Prostate gland (tissue), 2 donors: Measurements from ENCODE around the gene PTK6.

Source experiments
- POLR2A ChIP-seq: fragments of 450-650 bp; IDR thresholded peaks from one replicate; pipeline ENCODE4 v1.6.1; 2016; ENCODE audit warnings: antibody characterized with exemption, mild to moderate bottlenecking
- TF ChIP-seq, protein P1 (sequence below), 4 experiments: fragments of 200-600 bp in 2 of 4; fragments of 450-650 bp in 2 of 4; sonication (generic) in 2 of 4; IDR thresholded peaks; 1 replicate in 3 of 4; 2 replicates in 1 of 4; pipeline ENCODE4 v1.5.1; 2016 to 2019; ENCODE audit warnings: antibody characterized with exemption in 4 of 4, mild to moderate bottlenecking in 2 of 4, moderate library complexity in 2 of 4

DNA sequence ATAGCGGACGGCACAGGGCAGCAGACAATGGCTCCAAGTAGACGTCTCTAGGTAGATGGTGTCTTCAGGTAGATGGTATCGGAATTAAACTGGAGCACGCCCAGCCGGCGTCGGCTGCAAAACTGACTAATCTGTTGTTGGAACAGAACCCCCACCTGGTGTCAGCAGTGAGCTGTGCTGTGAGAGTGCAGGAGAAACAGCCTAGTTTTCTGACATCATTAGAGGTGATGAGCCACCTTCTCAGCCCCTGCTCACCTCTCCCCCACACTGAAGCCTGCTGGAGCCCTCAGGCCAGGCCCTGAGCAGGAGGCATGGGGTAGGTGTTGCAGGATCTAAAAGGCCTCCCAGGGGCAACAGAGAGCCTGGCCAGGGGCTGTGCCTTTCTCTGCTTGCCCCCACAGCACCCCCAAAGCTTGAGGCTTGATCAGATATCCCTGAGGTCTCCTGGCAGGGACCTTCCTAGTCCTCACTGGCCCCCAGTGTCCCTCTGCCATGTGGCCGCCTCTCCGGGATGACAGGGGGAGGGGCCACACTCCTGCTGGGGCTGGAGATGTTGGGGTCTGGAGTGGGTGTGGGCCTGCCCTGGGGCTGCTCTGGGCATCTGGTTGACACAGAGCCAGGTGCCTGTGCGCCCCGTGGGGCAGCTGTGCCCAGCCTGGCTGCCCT lies 43.8 kb upstream of the PTK6 start:
- TF ChIP-seq POLR2A, result no peak
- TF ChIP-seq, protein P1, sequence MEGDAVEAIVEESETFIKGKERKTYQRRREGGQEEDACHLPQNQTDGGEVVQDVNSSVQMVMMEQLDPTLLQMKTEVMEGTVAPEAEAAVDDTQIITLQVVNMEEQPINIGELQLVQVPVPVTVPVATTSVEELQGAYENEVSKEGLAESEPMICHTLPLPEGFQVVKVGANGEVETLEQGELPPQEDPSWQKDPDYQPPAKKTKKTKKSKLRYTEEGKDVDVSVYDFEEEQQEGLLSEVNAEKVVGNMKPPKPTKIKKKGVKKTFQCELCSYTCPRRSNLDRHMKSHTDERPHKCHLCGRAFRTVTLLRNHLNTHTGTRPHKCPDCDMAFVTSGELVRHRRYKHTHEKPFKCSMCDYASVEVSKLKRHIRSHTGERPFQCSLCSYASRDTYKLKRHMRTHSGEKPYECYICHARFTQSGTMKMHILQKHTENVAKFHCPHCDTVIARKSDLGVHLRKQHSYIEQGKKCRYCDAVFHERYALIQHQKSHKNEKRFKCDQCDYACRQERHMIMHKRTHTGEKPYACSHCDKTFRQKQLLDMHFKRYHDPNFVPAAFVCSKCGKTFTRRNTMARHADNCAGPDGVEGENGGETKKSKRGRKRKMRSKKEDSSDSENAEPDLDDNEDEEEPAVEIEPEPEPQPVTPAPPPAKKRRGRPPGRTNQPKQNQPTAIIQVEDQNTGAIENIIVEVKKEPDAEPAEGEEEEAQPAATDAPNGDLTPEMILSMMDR (IDR thresholded peaks at IDR 0.05), result peak in 2 of 4 experiments; percentile 46 to 66
